Right atrium auricular region (tissue), 2 donors: ENCODE results near the gene HDAC5. TPM values are rescaled to one million over a fixed set of nuclear protein-coding genes. Genes with fewer than 3 reads are reported as not detected.

Experiments used
- DNase-seq: peaks from one replicate; pipeline ENCODE4 v3.0.0-alpha.2; 2019; ENCODE audit warnings: low spot score
- H3K27ac ChIP-seq, 2 donors: fragments of 200-600 bp; sonication (generic); 1 replicate in 1 of 2; 2 replicates in 1 of 2; pipeline ENCODE4 v1.5.1; 2016 to 2019
- H3K27me3 ChIP-seq, 2 donors: fragments of 200-600 bp; sonication (generic); one replicate each; pipeline versions ENCODE4 v1.5.1 to v1.6.0; 2017 to 2019
- H3K36me3 ChIP-seq: fragments of 200-600 bp; sonication (generic); one replicate; pipeline ENCODE4 v1.5.1; 2016
- H3K4me1 ChIP-seq, 2 donors: fragments of 200-600 bp; sonication (generic); one replicate each; pipeline versions ENCODE4 v1.5.1 to v1.6.0; 2017 to 2019
- H3K4me3 ChIP-seq, 2 donors: fragments of 200-600 bp; sonication (generic); 1 replicate in 1 of 2; 2 replicates in 1 of 2; pipeline ENCODE4 v1.5.1; 2017 to 2019; ENCODE audit warnings: mild to moderate bottlenecking in 1 of 2, moderate library complexity in 1 of 2
- H3K9me3 ChIP-seq, 2 donors: fragments of 200-600 bp; sonication (generic); one replicate each; pipeline ENCODE4 v1.5.1; 2019
- CTCF ChIP-seq, 2 donors: fragments of 200-600 bp; sonication (generic); IDR thresholded peaks; one replicate each; pipeline ENCODE4 v1.5.1; 2019; ENCODE audit warnings: antibody characterized with exemption in 2 of 2
- total RNA-seq, 2 donors: library from RNA; depleted of rRNA; stranded (reverse); fragments of >200 nt; gene quantifications; one replicate each; pipeline ENCODE4 v1.1.0, GENCODE V29; 2016

Gene HDAC5
- total RNA-seq, 2 donors from 2014 or later: 80.0 to 138 TPM

DNA sequence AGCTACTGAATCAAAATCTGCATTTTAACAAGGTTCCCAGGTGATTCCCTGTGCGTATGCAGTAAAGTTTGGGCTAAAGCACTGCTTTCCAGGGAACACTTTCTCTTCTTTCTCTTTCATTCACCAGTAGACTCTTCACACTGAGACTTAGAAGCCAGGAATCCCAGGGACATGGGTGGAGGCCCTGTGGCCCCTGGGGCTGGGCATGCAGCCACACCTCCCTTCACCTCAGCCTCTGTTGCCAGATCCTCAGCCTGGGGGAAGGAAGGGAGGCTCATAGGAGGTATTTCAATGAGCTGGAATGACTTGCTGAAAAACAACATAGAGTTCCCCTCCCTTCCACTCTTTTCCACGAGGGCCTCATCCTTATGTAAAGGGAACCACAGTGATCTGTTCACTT is 51.7 kb downstream of the HDAC5 start:
- no peak for DNase-seq
- H3K4me3 ChIP-seq: peak overlapping the region; percentile 53 to 65
- no peak for TF ChIP-seq CTCF (IDR thresholded peaks at IDR 0.05)
- H3K9me3 ChIP-seq: no peaks in the 10 kb centered on the region
- H3K4me1 ChIP-seq: peaks cover 0 to 29% of the 10 kb centered on the region in 2 donors
- no peaks in the 10 kb centered on the region for H3K27me3 ChIP-seq
- H3K27ac ChIP-seq: peak overlapping the region; percentile 28 to 85
- peaks cover 16% of the 10 kb centered on the region for H3K36me3 ChIP-seq

- peaks cover 0 to 30% of the 10 kb centered on the region in 2 donors for H3K4me1 ChIP-seq
- H3K27ac ChIP-seq: peak overlapping the region; percentile 85 to 89
Measured at GRCh38 chr17:44071198-44071520, 52.3 kb downstream of the HDAC5 start.

DNA sequence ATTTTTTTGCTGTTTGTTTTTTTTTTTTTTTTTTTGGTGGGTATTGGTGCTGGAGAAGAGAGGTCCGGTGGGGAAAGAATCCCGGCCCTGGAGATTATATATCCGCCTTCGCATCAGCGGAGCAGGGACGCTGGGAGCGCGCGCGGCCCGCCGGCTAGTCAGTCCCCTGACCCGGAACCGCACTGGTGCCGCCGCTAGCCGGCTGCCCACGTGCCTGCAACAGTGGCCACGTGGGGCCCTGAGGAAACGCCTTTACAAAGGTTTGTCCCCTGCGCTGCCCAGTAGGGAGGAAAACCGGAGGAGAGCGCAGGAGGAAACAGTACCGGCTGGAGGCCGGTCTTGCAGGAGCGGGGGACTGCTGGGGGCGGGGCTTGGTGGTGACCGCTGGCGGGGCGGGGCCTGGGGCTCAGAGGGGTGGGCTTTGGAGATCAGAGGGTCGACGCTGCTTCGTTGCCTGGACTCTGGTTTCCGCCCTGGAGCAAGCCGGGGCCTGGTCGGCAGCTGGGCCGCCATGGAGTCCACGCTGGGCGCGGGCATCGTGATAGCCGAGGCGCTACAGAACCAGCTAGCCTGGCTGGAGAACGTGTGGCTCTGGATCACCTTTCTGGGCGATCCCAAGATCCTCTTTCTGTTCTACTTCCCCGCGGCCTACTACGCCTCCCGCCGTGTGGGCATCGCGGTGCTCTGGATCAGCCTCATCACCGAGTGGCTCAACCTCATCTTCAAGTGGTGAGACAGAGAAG is 52.8 kb downstream of the HDAC5 start, which contains the start of gene G6PC3:
G6PC3 (plus strand) TSS at position 281 of the 743 bp plus-strand sequence; CDS start at position 512, 231 bp downstream.
- TF ChIP-seq CTCF (IDR thresholded peaks at IDR 0.05): peak in 1 of 2 donors; percentile 37
- peak within 1 kb of the TSS; percentile 53 to 65 for H3K4me3 ChIP-seq
- H3K4me1 ChIP-seq: peaks cover 0 to 34% of the 10 kb centered on the region in 2 donors
- DNase-seq: peak; percentile 97
- no peaks in the 10 kb centered on the region for H3K9me3 ChIP-seq
- peak within 1 kb of the TSS; percentile 85 to 89 for H3K27ac ChIP-seq
- H3K27me3 ChIP-seq: no peaks in the 10 kb centered on the region
- H3K36me3 ChIP-seq: peaks cover 4% of the 10 kb centered on the region

More at GRCh38 chr17:44071198-44071520, 52.3 kb downstream of the HDAC5 start:
- Histone ChIP-seq H3K36me3 (peaks cover 9% of the 10 kb centered on the region), H3K27me3 (no peaks in the 10 kb centered on the region), H3K4me3 (peak overlapping the region; percentile 53 to 65), H3K9me3 (no peaks in the 10 kb centered on the region)
- no peak for TF ChIP-seq CTCF (IDR thresholded peaks at IDR 0.05)
- no peak for DNase-seq

DNA sequence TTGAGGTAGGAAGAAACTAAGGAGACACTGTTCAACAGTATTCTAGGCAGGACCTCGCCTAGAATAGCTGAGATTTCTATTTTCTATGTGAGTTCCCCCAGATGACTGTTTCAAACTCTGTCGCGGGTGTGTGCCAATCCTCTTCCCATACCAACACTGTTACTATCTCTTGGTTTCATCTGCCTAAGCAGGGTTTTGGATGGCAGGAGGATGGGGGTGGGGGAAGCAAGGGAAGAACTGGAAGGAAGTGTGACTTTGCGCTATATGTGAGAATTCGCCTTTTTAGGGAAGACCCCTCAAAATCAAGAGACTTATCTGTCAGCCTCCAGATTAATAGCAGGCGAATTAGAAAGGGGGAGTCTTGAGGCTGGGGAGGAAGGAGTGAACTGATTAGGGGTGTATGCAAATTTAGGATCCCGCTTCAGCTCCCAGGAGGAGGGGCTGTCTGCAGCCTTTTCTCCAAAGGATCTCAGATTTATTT is 53.4 kb downstream of the HDAC5 start:
- no peak for DNase-seq
- Histone ChIP-seq H3K9me3 (no peaks in the 10 kb centered on the region), H3K4me1 (peaks cover 0 to 40% of the 10 kb centered on the region in 2 donors), H3K27ac (peak overlapping the region; percentile 85 to 89), H3K36me3 (no peaks in the 10 kb centered on the region), H3K27me3 (no peaks in the 10 kb centered on the region), H3K4me3 (peak overlapping the region; percentile 53 to 65)
- TF ChIP-seq CTCF (IDR thresholded peaks at IDR 0.05): no peak

DNA sequence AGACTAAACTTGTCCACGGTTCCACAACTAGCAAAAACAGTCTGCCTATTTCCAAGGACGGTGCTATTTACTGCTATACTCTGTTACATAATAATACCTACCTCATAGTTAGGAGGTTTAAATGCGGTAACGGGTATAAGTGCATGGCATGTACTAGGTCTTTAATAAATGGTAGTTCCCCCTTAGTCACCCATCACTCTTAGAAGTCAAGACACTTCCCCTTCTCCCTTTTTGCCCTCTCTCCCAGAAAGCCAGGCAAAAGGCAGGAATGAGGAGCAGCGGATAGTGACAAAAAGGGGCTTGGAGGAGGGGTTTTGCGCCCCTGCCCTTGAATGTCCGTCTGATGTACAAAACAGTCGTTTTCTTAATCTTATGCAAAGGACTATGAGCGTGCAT is 55.9 kb downstream of the HDAC5 start:
- Histone ChIP-seq H3K4me3 (no peak overlapping the region), H3K4me1 (peaks cover 0 to 46% of the 10 kb centered on the region in 2 donors), H3K27ac (peak overlapping the region in 1 of 2 donors; percentile 97), H3K36me3 (peaks cover 14% of the 10 kb centered on the region), H3K9me3 (no peaks in the 10 kb centered on the region), H3K27me3 (no peaks in the 10 kb centered on the region)
- no peak for DNase-seq
- no peak for TF ChIP-seq CTCF (IDR thresholded peaks at IDR 0.05)
